Endothelial cell (in vitro differentiated cells): ENCODE measurements around the gene KIF19. TPM values are rescaled to one million over a fixed set of nuclear protein-coding genes. Genes with fewer than 3 reads are reported as not detected.
A peak's percentile ranks its signal among the peaks of the same experiment; 100 is the strongest.

ENCODE experiments used
- DNase-seq: peaks from one replicate; pipeline ENCODE4 v3.0.0; 2021; ENCODE audit warnings: low spot score
- H3K27ac Mint-ChIP-seq: one replicate; pipeline ENCODE4 v1.8.0; 2021; ENCODE audit warnings: mixed read lengths, inconsistent platforms; ENCODE audit not compliant: unreplicated experiment
- H3K27me3 Mint-ChIP-seq: one replicate; pipeline ENCODE4 v1.8.0; 2021; ENCODE audit warnings: mild to moderate bottlenecking, moderate library complexity, mixed read lengths, inconsistent platforms; ENCODE audit not compliant: unreplicated experiment
- H3K36me3 Mint-ChIP-seq: one replicate; pipeline ENCODE4 v1.8.0; 2021; ENCODE audit warnings: mild to moderate bottlenecking, low read depth, mixed read lengths, inconsistent platforms; ENCODE audit not compliant: unreplicated experiment
- H3K4me1 Mint-ChIP-seq: one replicate; pipeline ENCODE4 v1.8.0; 2021; ENCODE audit warnings: mild to moderate bottlenecking, mixed read lengths, inconsistent platforms; ENCODE audit not compliant: unreplicated experiment
- H3K4me3 Mint-ChIP-seq: one replicate; pipeline ENCODE4 v1.8.0; 2021; ENCODE audit warnings: mild to moderate bottlenecking, mixed read lengths, inconsistent platforms; ENCODE audit not compliant: unreplicated experiment
- H3K9me3 Mint-ChIP-seq: one replicate; pipeline ENCODE4 v1.8.0; 2021; ENCODE audit warnings: mixed read lengths, inconsistent platforms; ENCODE audit not compliant: unreplicated experiment
- CTCF ChIP-seq: fragments of 200-600 bp; sonication (generic); IDR thresholded peaks from one replicate; pipeline ENCODE4 v1.5.0; 2021; ENCODE audit warnings: antibody characterized with exemption; ENCODE audit not compliant: unreplicated experiment
- total RNA-seq: library from RNA; stranded (reverse); fragmentation: NEBNext Ultra II Directional; extraction: Animal tissue kit (Norgen Biotek cat#: 25700); gene quantifications from one replicate; pipeline ENCODE4 v1.2.1, GENCODE V29; 2021; ENCODE audit not compliant: unreplicated experiment

KIF19 gene
- total RNA-seq, 1 donor from 2014 or later: 48.1 TPM

GRCh38 chr17:74326506-74326905, 480 bp downstream of the KIF19 start:
- Mint-ChIP-seq H3K27ac (peak overlapping the region; percentile 61), H3K9me3 (no peaks in the 10 kb centered on the region), H3K4me1 (peaks cover 39% of the 10 kb centered on the region), H3K36me3 (peaks cover 7% of the 10 kb centered on the region), H3K4me3 (peak overlapping the region; percentile 85), H3K27me3 (peaks cover 13% of the 10 kb centered on the region)
- no peak for DNase-seq
- TF ChIP-seq CTCF: no peak

GRCh38 chr17:74328487-74328886, 2.5 kb downstream of the KIF19 start:
- no peak for TF ChIP-seq CTCF
- Mint-ChIP-seq H3K9me3 (no peaks in the 10 kb centered on the region), H3K36me3 (peaks cover 10% of the 10 kb centered on the region), H3K4me3 (peak overlapping the region; percentile 52), H3K27ac (no peak overlapping the region), H3K4me1 (peaks cover 51% of the 10 kb centered on the region), H3K27me3 (peaks cover 12% of the 10 kb centered on the region)
- DNase-seq: no peak

GRCh38 chr17:74329378-74329777, 3.4 kb downstream of the KIF19 start:
- Mint-ChIP-seq H3K27ac (no peak overlapping the region), H3K4me3 (peak overlapping the region; percentile 8), H3K4me1 (peaks cover 51% of the 10 kb centered on the region), H3K27me3 (peaks cover 10% of the 10 kb centered on the region), H3K9me3 (no peaks in the 10 kb centered on the region), H3K36me3 (peaks cover 10% of the 10 kb centered on the region)
- DNase-seq: no peak
- no peak for TF ChIP-seq CTCF

- H3K27me3 Mint-ChIP-seq: peaks cover 8% of the 10 kb centered on the region
- H3K27ac Mint-ChIP-seq: no peak overlapping the region
- H3K4me3 Mint-ChIP-seq: no peak overlapping the region
- TF ChIP-seq CTCF: no peak
- no peaks in the 10 kb centered on the region for H3K9me3 Mint-ChIP-seq
- H3K4me1 Mint-ChIP-seq: peaks cover 44% of the 10 kb centered on the region
- peaks cover 10% of the 10 kb centered on the region for H3K36me3 Mint-ChIP-seq
- no peak for DNase-seq
These were observed 4.4 kb downstream of the KIF19 start for GRCh38 chr17:74330446-74330845.

GRCh38 chr17:74332017-74332650, 6.1 kb downstream of the KIF19 start:
- peak overlapping the region; percentile 34 for H3K27ac Mint-ChIP-seq
- H3K9me3 Mint-ChIP-seq: no peaks in the 10 kb centered on the region
- peaks cover 15% of the 10 kb centered on the region for H3K36me3 Mint-ChIP-seq

More at GRCh38 chr17:74332017-74332650, 6.1 kb downstream of the KIF19 start:
- H3K4me3 Mint-ChIP-seq: peak overlapping the region; percentile 81
- TF ChIP-seq CTCF: no peak
- no peak for DNase-seq
- H3K27me3 Mint-ChIP-seq: peaks cover 14% of the 10 kb centered on the region
- H3K4me1 Mint-ChIP-seq: peaks cover 38% of the 10 kb centered on the region
